Neural cell (in vitro differentiated cells): ENCODE results near the gene NRP2. TPM values are rescaled to one million over a fixed set of nuclear protein-coding genes. Genes with fewer than 3 reads are reported as not detected.

Source experiments
- H2AFZ ChIP-seq: fragments of 200-600, 300-800 bp; sonication (generic), shearing (Covaris generic); 2 replicates; pipeline ENCODE4 v1.6.0; 2014; ENCODE audit warnings: low read depth, mild to moderate bottlenecking, antibody characterized with exemption, low read length, moderate library complexity
- H3F3A ChIP-seq: fragments of 200-600 bp; shearing (Covaris generic); 2 replicates; pipeline ENCODE4 v1.6.1; 2016; ENCODE audit warnings: mild to moderate bottlenecking, moderate library complexity, mixed read lengths, antibody characterized with exemption, low read length; ENCODE audit not compliant: insufficient read depth, poor library complexity, severe bottlenecking
- H3K27ac ChIP-seq: fragments of 200-600, 300-800 bp; sonication (generic), shearing (Covaris generic); 2 replicates; pipeline ENCODE4 v1.5.1; 2014; ENCODE audit warnings: mild to moderate bottlenecking, low read length, moderate library complexity
- H3K27me3 ChIP-seq: fragments of 300-800, 200-600 bp; sonication (generic), shearing (Covaris generic); 2 replicates; pipeline ENCODE4 v1.6.0; 2014; ENCODE audit warnings: mild to moderate bottlenecking, low read depth, low read length, moderate library complexity; ENCODE audit not compliant: insufficient read depth
- H3K36me3 ChIP-seq: fragments of 300-800, 200-600 bp; sonication (generic), shearing (Covaris generic); 2 replicates; pipeline ENCODE4 v1.5.1; 2014; ENCODE audit warnings: mild to moderate bottlenecking, antibody characterized with exemption, low read length, moderate library complexity; ENCODE audit not compliant: insufficient read depth
- H3K4me2 ChIP-seq: fragments of 300-800, 200-600 bp; sonication (generic), shearing (Covaris generic); 2 replicates; pipeline ENCODE4 v1.6.0; 2014; ENCODE audit warnings: mild to moderate bottlenecking, low read length
- H3K4me3 ChIP-seq: fragments of 300-800, 200-600 bp; sonication (generic), shearing (Covaris generic); 2 replicates; pipeline ENCODE4 v1.5.1; 2014; ENCODE audit warnings: mild to moderate bottlenecking, low read length, moderate library complexity
- H3K79me2 ChIP-seq: fragments of 200-600 bp; shearing (Covaris generic); replicated peaks from 2 replicates; pipeline ENCODE4 v1.6.0; 2014; ENCODE audit warnings: mild to moderate bottlenecking, low read length, moderate library complexity; ENCODE audit not compliant: insufficient read depth
- H3K9ac ChIP-seq: fragments of 300-800, 200-600 bp; sonication (generic), shearing (Covaris generic); 2 replicates; pipeline ENCODE4 v1.6.1; 2016; ENCODE audit warnings: mild to moderate bottlenecking, low read length, mixed read lengths
- H3K9me2 ChIP-seq: fragments of 200-600 bp; shearing (Covaris generic); 2 replicates; pipeline ENCODE4 v1.6.1; 2016; ENCODE audit warnings: mild to moderate bottlenecking, low read length, mixed read lengths; ENCODE audit not compliant: insufficient read depth
- H3K9me3 ChIP-seq: fragments of 200-600, 300-800 bp; sonication (generic), shearing (Covaris generic); 2 replicates; pipeline ENCODE4 v1.6.1; 2016; ENCODE audit warnings: mild to moderate bottlenecking, mixed run types, low read length, moderate library complexity, mixed read lengths
- H4K20me1 ChIP-seq: fragments of 200-600 bp; shearing (Covaris generic); 2 replicates; pipeline ENCODE4 v1.6.1; 2016; ENCODE audit warnings: mild to moderate bottlenecking, mixed run types; ENCODE audit not compliant: insufficient read depth
- CTCF ChIP-seq: fragments of 450-650 bp; IDR thresholded peaks from 2 replicates; pipeline ENCODE4 v1.5.1; 2014; ENCODE audit warnings: antibody characterized with exemption, mild to moderate bottlenecking, moderate library complexity; ENCODE audit not compliant: poor library complexity, severe bottlenecking
- EP300 ChIP-seq: fragments of 450-650 bp; conservative IDR thresholded peaks from 2 replicates; pipeline ENCODE4 v1.6.1; 2014; ENCODE audit warnings: antibody characterized with exemption, mild to moderate bottlenecking, moderate library complexity; ENCODE audit not compliant: poor library complexity, severe bottlenecking
- EZH2 ChIP-seq: fragments of 200-600, 300-800 bp; shearing (Covaris generic), sonication (generic); IDR thresholded peaks from 2 replicates; pipeline ENCODE4 v1.6.1; 2014; ENCODE audit warnings: antibody characterized with exemption, low read length, borderline replicate concordance, mild to moderate bottlenecking; ENCODE audit not compliant: insufficient read depth, poor library complexity, severe bottlenecking
- MXI1 ChIP-seq: fragments of 450-650 bp; conservative IDR thresholded peaks from 2 replicates; pipeline ENCODE4 v1.6.1; 2014; ENCODE audit warnings: antibody characterized with exemption, mild to moderate bottlenecking; ENCODE audit not compliant: poor library complexity, severe bottlenecking
- POLR2AphosphoS5 ChIP-seq: IDR thresholded peaks from 2 replicates; pipeline ENCODE4 v1.6.1; 2012
- RAD21 ChIP-seq: fragments of 450-650 bp; conservative IDR thresholded peaks from 2 replicates; pipeline ENCODE4 v1.6.1; 2014; ENCODE audit warnings: antibody characterized with exemption, mild to moderate bottlenecking, moderate library complexity
- REST ChIP-seq: IDR thresholded peaks from 2 replicates; pipeline ENCODE4 v1.6.1; 2012; ENCODE audit warnings: borderline replicate concordance
- SMC3 ChIP-seq: fragments of 450-650 bp; conservative IDR thresholded peaks from 2 replicates; pipeline ENCODE4 v1.6.1; 2014; ENCODE audit warnings: antibody characterized with exemption, mild to moderate bottlenecking, moderate library complexity; ENCODE audit not compliant: poor library complexity
- TAF1 ChIP-seq: IDR thresholded peaks from 2 replicates; pipeline ENCODE4 v1.6.1; 2012; ENCODE audit warnings: low read depth
- polyA plus RNA-seq: library from polyadenylated mRNA; depleted of rRNA; stranded (reverse); fragments of >200 nt; gene quantifications from 2 replicates; pipeline ENCODE4 v1.2.3, GENCODE V29; 2014

The NRP2 gene
- polyA plus RNA-seq, 1 donor from 2014 or later, result 30.2 TPM

GRCh38 chr2:205730191-205730590 is 47.9 kb downstream of the NRP2 start:
- H3K9me3 ChIP-seq, result no peaks in the 10 kb centered on the region
- peaks cover 12% of the 10 kb centered on the region for H3K36me3 ChIP-seq
- H2AFZ ChIP-seq, result no peak overlapping the region
- H3K4me2 ChIP-seq, result no peak overlapping the region
- H3K27me3 ChIP-seq, result no peaks in the 10 kb centered on the region
- TF ChIP-seq SMC3 (no peak), MXI1 (no peak), CTCF (no peak), EP300 (no peak), REST (no peak), TAF1 (no peak), EZH2 (no peak), POLR2AphosphoS5 (no peak), RAD21 (no peak)
- H3K27ac ChIP-seq, result no peak overlapping the region
- no peaks in the 10 kb centered on the region for H3K79me2 ChIP-seq
- no peak overlapping the region for H3K4me3 ChIP-seq
- no peak overlapping the region for H3K9ac ChIP-seq
- no peaks in the 10 kb centered on the region for H3F3A ChIP-seq
- H4K20me1 ChIP-seq, result no peaks in the 10 kb centered on the region
- no peaks in the 10 kb centered on the region for H3K9me2 ChIP-seq

- Histone ChIP-seq H3K36me3 (peaks cover 12% of the 10 kb centered on the region), H3K4me3 (no peak overlapping the region), H3K27ac (no peak overlapping the region), H2AFZ (no peak overlapping the region), H3K9me3 (no peaks in the 10 kb centered on the region), H3K27me3 (no peaks in the 10 kb centered on the region), H3K79me2 (no peaks in the 10 kb centered on the region), H3F3A (no peaks in the 10 kb centered on the region), H3K9me2 (no peaks in the 10 kb centered on the region), H4K20me1 (no peaks in the 10 kb centered on the region), H3K9ac (no peak overlapping the region), H3K4me2 (no peak overlapping the region)
- TF ChIP-seq REST, result no peak
- no peak for TF ChIP-seq TAF1
- TF ChIP-seq POLR2AphosphoS5, result no peak
- TF ChIP-seq SMC3, result no peak
- no peak for TF ChIP-seq RAD21
- no peak for TF ChIP-seq MXI1
- TF ChIP-seq EP300, result no peak
- TF ChIP-seq CTCF, result no peak
- no peak for TF ChIP-seq EZH2
Observed at GRCh38 chr2:205730701-205731582, 48.6 kb downstream of the NRP2 start.
